Measurements from ENCODE around the gene DNASE1L2.

Gene DNASE1L2

DNA sequence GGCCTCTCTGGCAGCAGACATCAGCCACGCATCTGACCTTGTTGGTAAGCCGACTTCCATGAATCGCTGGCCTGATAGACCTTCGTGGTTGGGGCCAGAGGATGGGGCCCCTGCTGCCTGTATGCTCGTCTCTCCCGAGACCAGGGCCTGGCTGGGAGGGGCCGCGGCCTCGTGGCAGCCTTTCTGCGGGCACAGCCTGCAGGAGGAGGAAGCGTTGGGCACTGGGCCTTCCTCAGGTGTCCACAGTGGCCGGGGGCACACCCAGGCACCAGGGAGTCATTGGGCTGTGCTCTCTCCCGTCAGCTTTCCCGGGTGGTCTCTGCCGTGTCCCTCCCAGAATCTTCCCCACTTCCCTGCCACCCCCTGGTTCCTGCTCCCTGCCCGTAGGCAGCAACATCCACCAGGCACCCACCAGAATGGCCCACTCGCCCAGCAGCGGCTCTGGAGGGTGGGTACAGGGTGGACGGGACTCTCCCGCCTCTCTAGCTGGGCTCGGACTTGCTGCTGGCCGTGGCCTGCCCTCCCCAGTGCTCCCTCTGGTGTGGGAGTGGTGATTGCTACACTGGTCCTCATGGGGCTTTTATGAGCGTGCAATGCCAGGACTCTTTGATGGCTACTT, 6.5 kb upstream of the DNASE1L2 start:
- ATAC-seq (ENCODE audit: low read depth), result no peak
- H3K36me3 ChIP-seq (ENCODE audit: low read depth), result peaks cover 19% of the 10 kb centered on the region
- H3K9me3 ChIP-seq (ENCODE audit: severe bottlenecking), result no peaks in the 10 kb centered on the region
- H3K4me1 ChIP-seq (ENCODE audit: insufficient read depth, poor library complexity, severe bottlenecking), result no peaks in the 10 kb centered on the region
- DNase-seq (ENCODE audit: low spot score), result no peak
- no peaks in the 10 kb centered on the region for H3K27me3 ChIP-seq (ENCODE audit: insufficient read depth, poor library complexity, severe bottlenecking)
- H3K27ac ChIP-seq (ENCODE audit: poor library complexity, severe bottlenecking), result no peak overlapping the region
- TF ChIP-seq, protein P1, sequence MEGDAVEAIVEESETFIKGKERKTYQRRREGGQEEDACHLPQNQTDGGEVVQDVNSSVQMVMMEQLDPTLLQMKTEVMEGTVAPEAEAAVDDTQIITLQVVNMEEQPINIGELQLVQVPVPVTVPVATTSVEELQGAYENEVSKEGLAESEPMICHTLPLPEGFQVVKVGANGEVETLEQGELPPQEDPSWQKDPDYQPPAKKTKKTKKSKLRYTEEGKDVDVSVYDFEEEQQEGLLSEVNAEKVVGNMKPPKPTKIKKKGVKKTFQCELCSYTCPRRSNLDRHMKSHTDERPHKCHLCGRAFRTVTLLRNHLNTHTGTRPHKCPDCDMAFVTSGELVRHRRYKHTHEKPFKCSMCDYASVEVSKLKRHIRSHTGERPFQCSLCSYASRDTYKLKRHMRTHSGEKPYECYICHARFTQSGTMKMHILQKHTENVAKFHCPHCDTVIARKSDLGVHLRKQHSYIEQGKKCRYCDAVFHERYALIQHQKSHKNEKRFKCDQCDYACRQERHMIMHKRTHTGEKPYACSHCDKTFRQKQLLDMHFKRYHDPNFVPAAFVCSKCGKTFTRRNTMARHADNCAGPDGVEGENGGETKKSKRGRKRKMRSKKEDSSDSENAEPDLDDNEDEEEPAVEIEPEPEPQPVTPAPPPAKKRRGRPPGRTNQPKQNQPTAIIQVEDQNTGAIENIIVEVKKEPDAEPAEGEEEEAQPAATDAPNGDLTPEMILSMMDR (IDR thresholded peaks at IDR 0.05; ENCODE audit: poor library complexity, severe bottlenecking), result no peak
- no peak overlapping the region for H3K4me3 ChIP-seq (ENCODE audit: severe bottlenecking)

DNA sequence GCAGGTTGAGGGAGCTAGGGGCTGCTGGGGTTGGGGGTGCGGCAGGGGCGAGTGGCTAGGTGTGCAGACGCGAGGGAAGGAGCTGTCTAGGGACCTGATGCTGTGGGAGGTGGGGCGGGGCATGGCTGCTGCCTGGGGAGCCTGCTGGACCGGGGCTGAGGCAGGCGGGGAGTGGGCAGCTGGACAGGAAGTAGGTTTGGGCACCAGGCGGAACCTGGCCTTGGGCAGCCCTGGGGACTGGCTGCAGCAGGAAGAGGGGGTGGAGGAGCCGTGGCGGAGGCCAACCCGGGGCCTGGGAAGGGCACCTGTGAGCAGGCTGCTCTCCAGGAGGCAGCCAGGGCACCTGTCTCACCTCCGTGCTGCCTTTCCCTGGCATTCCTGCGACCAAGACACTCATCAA, 5.9 kb upstream of the DNASE1L2 start:
- ATAC-seq (ENCODE audit: low read depth) (no peak), DNase-seq (ENCODE audit: low spot score) (peak; percentile 64)
- no peaks in the 10 kb centered on the region for H3K9me3 ChIP-seq (ENCODE audit: severe bottlenecking)
- H3K36me3 ChIP-seq (ENCODE audit: low read depth), result peaks cover 23% of the 10 kb centered on the region
- TF ChIP-seq, protein P1 (IDR thresholded peaks at IDR 0.05; ENCODE audit: poor library complexity, severe bottlenecking), result no peak
- H3K27ac ChIP-seq (ENCODE audit: poor library complexity, severe bottlenecking), result no peak overlapping the region
- H3K4me1 ChIP-seq (ENCODE audit: insufficient read depth, poor library complexity, severe bottlenecking), result no peaks in the 10 kb centered on the region
- no peaks in the 10 kb centered on the region for H3K27me3 ChIP-seq (ENCODE audit: insufficient read depth, poor library complexity, severe bottlenecking)
- H3K4me3 ChIP-seq (ENCODE audit: severe bottlenecking), result no peak overlapping the region

DNA sequence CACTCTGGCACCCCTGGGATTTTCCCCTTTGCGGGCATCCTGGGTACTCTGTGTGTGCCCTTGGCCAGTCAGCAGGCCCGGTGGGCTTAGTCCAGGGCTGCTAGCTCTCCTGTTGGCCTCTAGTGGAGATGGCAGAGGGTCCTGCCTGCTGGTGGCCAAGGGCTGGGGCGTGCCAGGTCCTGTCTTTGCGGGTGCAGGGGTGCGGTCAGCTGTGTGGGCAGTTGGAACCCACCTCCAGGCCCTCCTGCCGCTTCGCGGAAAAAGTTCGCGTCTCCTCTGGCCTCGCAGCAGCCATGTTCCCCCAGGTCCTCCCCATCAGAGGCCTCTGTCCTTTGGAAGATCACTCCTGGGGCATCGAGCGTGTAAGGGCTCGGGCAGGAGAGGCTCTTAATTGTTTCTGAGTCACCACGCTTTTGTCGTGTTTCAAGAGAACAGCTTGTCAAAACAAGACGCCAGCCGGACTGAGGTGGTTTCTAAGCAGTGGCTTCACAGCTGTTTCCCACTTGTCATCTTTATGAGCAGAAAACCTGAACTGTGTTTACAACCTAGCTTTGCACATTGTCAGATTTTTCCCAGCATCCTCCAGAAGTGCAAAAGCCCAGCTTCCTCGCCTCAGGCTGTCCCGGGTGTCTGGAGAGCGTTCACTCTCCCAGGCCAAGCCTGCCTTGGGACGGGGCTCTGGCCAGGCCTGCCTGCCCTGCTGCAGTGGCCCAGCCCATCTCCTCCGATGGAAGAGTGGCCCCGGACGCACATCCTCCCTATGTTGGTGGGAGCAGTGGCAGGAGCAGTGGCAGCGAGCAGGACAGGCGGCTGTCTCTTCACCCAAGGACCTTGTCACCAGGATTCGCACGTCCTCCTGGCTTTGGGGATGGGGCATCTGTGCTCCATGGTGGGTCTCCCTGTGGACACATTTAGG, 5.0 kb upstream of the DNASE1L2 start:
- no peak overlapping the region for H3K27ac ChIP-seq (ENCODE audit: poor library complexity, severe bottlenecking)
- DNase-seq (ENCODE audit: low spot score), result peak; percentile 61

DNA sequence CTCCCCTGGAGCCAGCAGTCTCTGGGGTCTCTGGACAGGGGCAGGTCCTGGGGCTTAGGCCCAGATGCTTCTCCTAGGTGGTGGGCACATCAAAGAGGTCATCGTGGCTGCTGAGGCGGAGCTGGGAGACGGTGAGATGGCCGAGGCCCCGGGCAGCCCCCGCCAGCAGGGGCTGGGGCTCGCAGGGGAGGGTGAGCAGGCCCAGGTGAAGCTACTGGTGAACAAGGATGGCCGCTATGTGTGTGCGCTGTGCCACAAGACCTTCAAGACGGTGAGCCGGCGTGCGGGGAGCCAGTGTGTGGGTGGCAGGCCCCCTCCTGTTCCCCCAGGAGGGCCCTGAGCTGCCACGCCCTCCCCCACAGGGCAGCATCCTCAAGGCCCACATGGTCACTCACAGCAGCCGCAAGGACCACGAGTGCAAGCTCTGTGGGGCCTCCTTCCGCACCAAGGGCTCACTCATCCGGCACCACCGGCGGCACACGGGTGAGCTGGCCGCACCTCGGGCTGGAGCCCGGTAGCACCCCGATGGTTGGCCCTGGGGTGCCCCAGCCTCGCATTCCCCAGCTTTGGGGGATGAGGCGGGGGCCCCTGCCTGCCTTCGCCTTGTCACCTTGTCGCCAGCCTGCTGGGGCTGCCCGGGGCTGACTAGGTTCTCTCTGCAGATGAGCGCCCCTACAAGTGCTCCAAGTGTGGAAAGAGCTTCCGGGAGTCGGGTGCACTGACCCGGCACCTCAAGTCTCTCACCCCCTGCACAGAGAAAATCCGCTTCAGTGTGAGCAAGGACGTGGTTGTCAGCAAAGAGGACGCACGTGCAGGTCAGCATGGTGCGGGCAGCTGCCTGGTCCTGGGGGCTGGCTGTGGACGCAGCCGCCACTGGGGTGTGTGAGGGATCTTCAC, 3.9 kb upstream of the DNASE1L2 start:
- H3K4me1 ChIP-seq (ENCODE audit: insufficient read depth, poor library complexity, severe bottlenecking), result no peaks in the 10 kb centered on the region
- no peak for ATAC-seq (ENCODE audit: low read depth)
- DNase-seq (ENCODE audit: low spot score), result no peak
- H3K9me3 ChIP-seq (ENCODE audit: severe bottlenecking), result no peaks in the 10 kb centered on the region
- TF ChIP-seq, protein P1 (IDR thresholded peaks at IDR 0.05; ENCODE audit: poor library complexity, severe bottlenecking), result no peak
- H3K4me3 ChIP-seq (ENCODE audit: severe bottlenecking), result no peak overlapping the region
- H3K36me3 ChIP-seq (ENCODE audit: low read depth), result peaks cover 27% of the 10 kb centered on the region
- no peak overlapping the region for H3K27ac ChIP-seq (ENCODE audit: poor library complexity, severe bottlenecking)
- peaks cover 14% of the 10 kb centered on the region for H3K27me3 ChIP-seq (ENCODE audit: insufficient read depth, poor library complexity, severe bottlenecking)

More for the DNA sequence above, 5.0 kb upstream of the DNASE1L2 start:
- Histone ChIP-seq H3K9me3 (ENCODE audit: severe bottlenecking) (no peaks in the 10 kb centered on the region), H3K4me1 (ENCODE audit: insufficient read depth, poor library complexity, severe bottlenecking) (no peaks in the 10 kb centered on the region), H3K27me3 (ENCODE audit: insufficient read depth, poor library complexity, severe bottlenecking) (peaks cover 3% of the 10 kb centered on the region), H3K36me3 (ENCODE audit: low read depth) (peaks cover 27% of the 10 kb centered on the region), H3K4me3 (ENCODE audit: severe bottlenecking) (no peak overlapping the region)
- no peak for ATAC-seq (ENCODE audit: low read depth)
- TF ChIP-seq, protein P1 (IDR thresholded peaks at IDR 0.05; ENCODE audit: poor library complexity, severe bottlenecking), result no peak
